SJCRH30 (cell line): ENCODE measurements around the gene CDK17. TPM values are rescaled to one million over a fixed set of nuclear protein-coding genes. Genes with fewer than 3 reads are reported as not detected.
"Not testable (repeated sequence)": the region's sequence is repeated elsewhere in the genome, so short reads cannot be mapped to it uniquely, and the experiment has no call there.

ENCODE experiments used
- DNase-seq, 2 experiments: peaks; one replicate each; pipeline ENCODE4 v3.0.0-alpha.2; 2015 to 2020
- H3K27ac ChIP-seq: fragments of 250-450 bp; sonication (Bioruptor Pico); 2 replicates; pipeline ENCODE4 v1.5.1; 2020; ENCODE audit warnings: mild to moderate bottlenecking, moderate library complexity
- H3K27me3 ChIP-seq: fragments of 250-450 bp; sonication (Bioruptor Pico); 2 replicates; pipeline ENCODE4 v1.5.1; 2020; ENCODE audit warnings: mild to moderate bottlenecking, moderate library complexity
- H3K36me3 ChIP-seq: fragments of 250-450 bp; sonication (Bioruptor Pico); 2 replicates; pipeline ENCODE4 v1.5.1; 2020; ENCODE audit warnings: mild to moderate bottlenecking, moderate library complexity
- H3K4me1 ChIP-seq: fragments of 250-450 bp; sonication (Bioruptor Pico); 2 replicates; pipeline ENCODE4 v1.5.1; 2020; ENCODE audit warnings: mild to moderate bottlenecking, moderate library complexity
- H3K4me3 ChIP-seq: fragments of 250-450 bp; sonication (Bioruptor Pico); 2 replicates; pipeline ENCODE4 v1.5.1; 2020; ENCODE audit warnings: mild to moderate bottlenecking, moderate library complexity
- H3K9me3 ChIP-seq: fragments of 250-450 bp; sonication (Bioruptor Pico); replicated peaks from 2 replicates; pipeline ENCODE4 v1.5.1; 2020; ENCODE audit warnings: mild to moderate bottlenecking, moderate library complexity
- total RNA-seq: library from RNA; depleted of rRNA; stranded (reverse); fragments of >200 nt; shearing (Covaris generic); gene quantifications from 2 replicates; pipeline ENCODE4 v1.2.3, GENCODE V29; 2014

Gene CDK17
- total RNA-seq, 1 experiment from 2014 or later = 28.0 TPM

DNA sequence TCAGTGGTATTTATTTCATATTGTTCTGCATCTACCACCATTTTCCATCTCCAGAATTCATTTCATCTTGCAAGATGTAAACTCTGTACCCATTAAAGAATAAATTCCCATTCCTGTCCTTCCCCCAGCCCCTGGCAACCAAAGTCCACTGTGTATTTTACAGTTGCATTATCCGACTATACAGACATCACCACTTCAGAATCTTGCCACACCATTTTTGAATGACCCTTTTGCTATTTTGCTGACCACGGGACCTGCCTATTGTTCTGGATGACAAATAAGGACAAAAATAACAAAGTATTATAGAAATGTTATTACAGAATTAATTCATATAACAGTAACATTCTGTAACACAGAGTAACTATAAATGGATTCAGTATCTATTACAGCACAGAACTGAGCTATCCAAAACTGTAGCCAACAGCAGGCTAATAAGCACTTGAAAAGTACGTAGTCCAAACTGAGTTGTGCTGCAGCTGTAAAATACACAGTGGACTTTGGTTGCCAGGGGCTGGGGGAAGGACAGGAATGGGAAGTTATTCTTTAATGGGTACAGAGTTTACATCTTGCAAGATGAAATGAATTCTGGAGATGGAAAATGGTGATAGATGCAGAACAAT, 61.3 kb downstream of the CDK17 start:
- DNase-seq = no peak
- H3K27ac ChIP-seq = no peak overlapping the region

DNA sequence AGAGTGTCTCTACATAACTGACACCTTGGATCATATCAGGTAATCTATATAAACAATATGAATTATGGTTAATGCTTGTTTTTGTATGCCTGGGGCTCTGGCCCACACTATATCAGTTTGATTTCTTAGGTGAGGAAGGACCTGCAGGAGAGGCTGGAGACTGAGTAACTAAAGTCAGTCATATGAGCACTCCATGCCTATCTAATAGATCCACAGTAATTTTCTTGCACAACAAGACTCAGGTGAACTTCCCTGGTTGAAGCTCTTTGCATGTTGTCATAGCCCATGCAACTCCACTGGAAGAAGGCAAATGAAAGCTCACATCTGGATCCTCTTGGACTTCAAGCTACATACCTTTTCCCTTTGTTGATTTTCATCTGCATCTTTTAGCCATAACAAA, 62.3 kb downstream of the CDK17 start:
- H3K9me3 ChIP-seq = peaks cover 5% of the 10 kb centered on the region; the same call in 1 of the 2 replicates
- DNase-seq = no peak
- H3K27me3 ChIP-seq = no peaks in the 10 kb centered on the region
- no peaks in the 10 kb centered on the region for H3K4me1 ChIP-seq
- no peak overlapping the region for H3K4me3 ChIP-seq
- no peaks in the 10 kb centered on the region for H3K36me3 ChIP-seq
- H3K27ac ChIP-seq = no peak overlapping the region

More for the DNA sequence above, 61.3 kb downstream of the CDK17 start:
- H3K36me3 ChIP-seq = no peaks in the 10 kb centered on the region
- H3K4me3 ChIP-seq = no peak overlapping the region
- H3K9me3 ChIP-seq = peaks cover 5% of the 10 kb centered on the region; the same call in 1 of the 2 replicates
- no peaks in the 10 kb centered on the region for H3K4me1 ChIP-seq
- no peaks in the 10 kb centered on the region for H3K27me3 ChIP-seq

- Histone ChIP-seq H3K4me1 (no peaks in the 10 kb centered on the region), H3K4me3 (no peak overlapping the region), H3K27me3 (no peaks in the 10 kb centered on the region), H3K36me3 (no peaks in the 10 kb centered on the region), H3K9me3 (peaks cover 5% of the 10 kb centered on the region; the same call in 1 of the 2 replicates), H3K27ac (no peak overlapping the region)
- no peak for DNase-seq
These were observed 63.8 kb downstream of the CDK17 start for GRCh38 chr12:96336489-96336888.

GRCh38 chr12:96335270-96335669, 65.0 kb downstream of the CDK17 start:
- peaks cover 5% of the 10 kb centered on the region; the same call in 1 of the 2 replicates for H3K9me3 ChIP-seq
- H3K36me3 ChIP-seq = no peaks in the 10 kb centered on the region; the same call in 1 of the 2 replicates
- H3K27ac ChIP-seq = no peak overlapping the region
- no peak overlapping the region for H3K4me3 ChIP-seq
- no peaks in the 10 kb centered on the region for H3K4me1 ChIP-seq
- no peak for DNase-seq
- no peaks in the 10 kb centered on the region for H3K27me3 ChIP-seq

DNA sequence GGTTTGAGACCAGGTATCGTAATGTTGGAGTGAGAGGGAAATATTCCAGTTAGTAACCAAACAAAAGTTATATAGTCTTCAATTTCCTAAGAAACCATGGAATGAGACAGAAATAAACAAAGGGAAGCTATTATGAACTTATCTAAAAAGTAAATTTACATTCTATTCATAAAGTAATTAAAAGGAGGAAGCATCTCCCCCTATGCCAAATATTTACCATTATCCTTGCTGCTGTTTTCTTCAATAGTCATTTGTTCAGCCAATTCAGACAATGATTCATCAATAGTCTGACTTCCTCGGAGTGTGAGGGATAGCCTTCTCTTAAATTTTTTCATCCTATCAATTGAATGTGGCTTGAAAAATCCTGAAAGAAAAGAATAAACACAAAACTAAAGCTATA, 65.7 kb downstream of the CDK17 start:
- no peak overlapping the region for H3K27ac ChIP-seq
- H3K27me3 ChIP-seq = no peaks in the 10 kb centered on the region
- H3K36me3 ChIP-seq = no peaks in the 10 kb centered on the region; the same call in 1 of the 2 replicates
- no peaks in the 10 kb centered on the region for H3K4me1 ChIP-seq
- peaks cover 5% of the 10 kb centered on the region; the same call in 1 of the 2 replicates for H3K9me3 ChIP-seq
- DNase-seq = no peak
- no peak overlapping the region for H3K4me3 ChIP-seq

DNA sequence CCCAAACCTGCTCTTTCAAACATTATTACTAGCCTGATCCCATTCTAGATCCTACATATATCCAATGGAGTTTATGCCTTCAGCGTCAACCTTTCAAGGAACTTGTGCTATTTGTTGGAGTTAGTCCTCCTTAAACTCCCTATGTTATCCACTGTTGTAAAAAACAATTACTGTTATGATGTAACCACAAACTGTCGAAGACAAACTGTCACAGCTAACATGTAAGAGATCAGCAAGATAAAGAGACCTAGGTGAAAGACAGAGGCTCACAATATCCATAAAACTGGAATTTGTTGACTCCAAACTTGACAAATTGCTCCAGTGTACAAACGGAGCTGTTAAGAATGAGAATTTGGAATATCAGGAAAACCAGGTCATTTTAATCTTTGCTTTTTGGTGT, 70.7 kb downstream of the CDK17 start:
- H3K9me3 ChIP-seq = no peaks in the 10 kb centered on the region
- DNase-seq = no peak
- no peak overlapping the region for H3K4me3 ChIP-seq
- H3K36me3 ChIP-seq = no peaks in the 10 kb centered on the region; the same call in 1 of the 2 replicates
- no peaks in the 10 kb centered on the region for H3K4me1 ChIP-seq
- no peaks in the 10 kb centered on the region for H3K27me3 ChIP-seq
- no peak overlapping the region for H3K27ac ChIP-seq

DNA sequence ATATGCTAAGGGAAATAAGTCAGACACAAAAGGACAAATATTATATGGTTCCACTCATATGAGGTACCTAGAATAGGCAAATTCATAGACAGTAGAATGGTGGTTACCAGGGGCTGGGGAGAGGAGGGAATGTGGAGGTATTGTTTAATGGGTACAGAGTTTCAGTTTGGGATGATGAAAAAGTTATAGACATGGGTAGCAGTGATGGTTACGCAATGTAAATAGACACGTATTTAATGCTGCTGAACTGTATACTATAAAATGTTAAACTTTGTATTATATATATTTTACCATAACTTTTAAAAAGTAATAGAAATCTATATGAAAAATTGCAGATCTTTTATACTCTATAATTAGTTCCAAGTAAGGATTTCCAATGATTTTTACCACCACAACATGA, 71.2 kb downstream of the CDK17 start:
- DNase-seq = no peak
- Histone ChIP-seq H3K27ac (no peak overlapping the region), H3K4me3 (no peak overlapping the region), H3K4me1 (no peaks in the 10 kb centered on the region), H3K27me3 (no peaks in the 10 kb centered on the region), H3K36me3 (no peaks in the 10 kb centered on the region; the same call in 1 of the 2 replicates), H3K9me3 (no peaks in the 10 kb centered on the region)

DNA sequence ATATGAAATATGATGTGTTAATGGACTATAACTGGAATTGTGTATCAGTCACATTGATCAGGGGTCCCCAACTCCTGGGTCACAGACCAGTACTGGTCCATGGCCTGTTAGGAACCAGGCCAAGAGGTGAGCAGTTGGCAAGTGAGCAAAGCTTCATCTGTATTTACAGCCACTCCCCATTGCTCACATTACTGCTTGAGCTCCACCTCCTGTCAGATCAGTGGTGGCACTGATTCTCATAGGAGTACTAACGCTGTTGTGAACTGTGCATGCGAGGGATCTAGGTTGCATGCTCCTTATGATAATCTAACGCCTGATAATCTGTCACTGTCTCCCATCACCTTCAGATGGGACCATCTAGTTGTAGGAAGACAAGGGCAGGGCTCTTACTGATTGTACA, 72.3 kb downstream of the CDK17 start:
- Histone ChIP-seq H3K27me3 (no peaks in the 10 kb centered on the region), H3K27ac (no peak overlapping the region), H3K4me3 (no peak overlapping the region), H3K4me1 (no peaks in the 10 kb centered on the region), H3K36me3 (no peaks in the 10 kb centered on the region; the same call in 1 of the 2 replicates), H3K9me3 (no peaks in the 10 kb centered on the region)
- DNase-seq = no peak

- Histone ChIP-seq H3K36me3 (no peaks in the 10 kb centered on the region; the same call in 1 of the 2 replicates), H3K27ac (no peak overlapping the region), H3K9me3 (no peaks in the 10 kb centered on the region), H3K4me1 (no peaks in the 10 kb centered on the region), H3K27me3 (no peaks in the 10 kb centered on the region), H3K4me3 (no peak overlapping the region)
- DNase-seq = no peak
These were observed 72.9 kb downstream of the CDK17 start for GRCh38 chr12:96327346-96327745.

GRCh38 chr12:96326628-96327227, 73.5 kb downstream of the CDK17 start:
- Histone ChIP-seq H3K4me1 (no peaks in the 10 kb centered on the region), H3K36me3 (no peaks in the 10 kb centered on the region; the same call in none of the 2 replicates), H3K4me3 (no peak overlapping the region), H3K9me3 (no peaks in the 10 kb centered on the region), H3K27ac (no peak overlapping the region), H3K27me3 (no peaks in the 10 kb centered on the region)
- DNase-seq = no peak

DNA sequence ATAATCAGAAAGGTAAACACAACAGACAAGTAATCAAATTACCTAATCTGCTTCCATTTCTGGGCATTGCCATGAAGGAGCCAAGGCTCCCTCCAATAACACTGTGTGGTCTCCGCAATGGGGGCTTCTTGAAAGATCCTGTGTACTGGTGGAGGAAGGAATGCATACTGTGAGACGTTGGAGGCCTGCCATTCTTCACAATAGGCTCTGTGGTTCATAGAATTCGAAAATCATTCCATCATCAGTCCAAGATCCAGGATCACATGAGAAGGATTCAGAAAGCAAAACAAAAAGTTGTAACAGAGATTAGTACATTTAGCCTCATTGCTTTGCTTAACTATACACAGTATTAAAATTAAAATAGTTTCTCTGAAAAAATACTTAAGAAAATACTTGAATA, 76.3 kb downstream of the CDK17 start:
- Histone ChIP-seq H3K4me3 (no peak overlapping the region), H3K36me3 (no peaks in the 10 kb centered on the region; the same call in 1 of the 2 replicates), H3K27me3 (no peaks in the 10 kb centered on the region), H3K9me3 (no peaks in the 10 kb centered on the region), H3K27ac (no peak overlapping the region), H3K4me1 (no peaks in the 10 kb centered on the region)
- DNase-seq = no peak

DNA sequence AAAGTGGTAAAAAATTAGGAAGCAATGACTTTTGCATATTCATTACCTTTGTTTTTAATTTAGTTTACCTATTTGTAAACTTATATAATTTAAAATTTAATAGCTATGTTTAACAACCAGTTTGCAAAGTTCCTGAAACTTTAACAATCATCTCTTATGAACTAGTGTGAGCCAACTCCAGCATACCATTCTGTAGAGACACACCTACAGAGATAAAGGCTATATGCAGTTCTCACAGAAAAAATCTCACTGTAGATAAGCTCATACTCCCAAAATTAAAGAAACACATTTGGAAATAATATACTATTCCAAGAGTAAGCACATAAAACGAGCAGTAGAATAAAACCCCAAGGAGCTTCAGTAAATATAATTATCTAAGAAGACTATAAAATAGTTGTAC, 77.5 kb downstream of the CDK17 start:
- no peak for DNase-seq
- no peaks in the 10 kb centered on the region for H3K4me1 ChIP-seq
- no peaks in the 10 kb centered on the region for H3K27me3 ChIP-seq
- H3K36me3 ChIP-seq = no peaks in the 10 kb centered on the region; the same call in 1 of the 2 replicates
- no peak overlapping the region for H3K4me3 ChIP-seq
- H3K27ac ChIP-seq = no peak overlapping the region
- no peaks in the 10 kb centered on the region for H3K9me3 ChIP-seq

DNA sequence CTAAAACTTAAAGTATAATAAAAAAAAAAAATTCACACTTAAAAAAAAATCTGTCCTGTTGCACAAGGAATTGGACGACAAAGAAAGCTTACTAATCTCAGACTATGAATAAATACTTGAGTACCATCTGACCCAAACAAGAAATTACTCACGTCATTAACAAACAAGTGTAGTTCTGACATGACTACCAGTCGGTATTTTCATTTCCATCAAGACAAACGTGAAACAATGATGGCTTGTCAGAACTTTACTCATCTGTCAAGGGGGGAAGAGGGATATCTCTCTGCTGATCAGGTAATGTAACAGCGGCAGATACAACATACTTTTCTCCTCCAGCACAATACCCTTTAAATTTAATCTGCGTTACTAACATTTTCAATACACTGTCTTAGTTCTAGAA, 78.3 kb downstream of the CDK17 start:
- no peaks in the 10 kb centered on the region for H3K4me1 ChIP-seq
- no peak for DNase-seq
- H3K4me3 ChIP-seq = no peak overlapping the region
- no peak overlapping the region for H3K27ac ChIP-seq
- no peaks in the 10 kb centered on the region for H3K27me3 ChIP-seq
- H3K9me3 ChIP-seq = no peaks in the 10 kb centered on the region
- no peaks in the 10 kb centered on the region; the same call in 1 of the 2 replicates for H3K36me3 ChIP-seq

DNA sequence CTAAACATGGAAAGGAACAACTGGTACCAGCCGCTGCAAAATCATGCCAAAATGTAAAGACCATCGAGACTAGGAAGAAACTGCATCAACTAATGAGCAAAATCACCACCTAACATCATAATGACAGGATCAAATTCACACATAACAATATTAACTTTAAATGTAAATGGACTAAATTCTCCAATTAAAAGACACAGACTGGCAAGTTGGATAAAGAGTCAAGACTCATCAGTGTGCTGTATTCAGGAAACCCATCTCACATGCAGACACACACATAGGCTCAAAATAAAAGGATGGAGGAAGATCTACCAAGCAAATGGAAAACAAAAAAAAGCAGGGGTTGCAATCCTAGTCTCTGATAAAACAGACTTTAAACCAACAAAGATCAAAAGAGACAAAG, 82.4 kb downstream of the CDK17 start:
- DNase-seq = not testable (repeated sequence)

DNA sequence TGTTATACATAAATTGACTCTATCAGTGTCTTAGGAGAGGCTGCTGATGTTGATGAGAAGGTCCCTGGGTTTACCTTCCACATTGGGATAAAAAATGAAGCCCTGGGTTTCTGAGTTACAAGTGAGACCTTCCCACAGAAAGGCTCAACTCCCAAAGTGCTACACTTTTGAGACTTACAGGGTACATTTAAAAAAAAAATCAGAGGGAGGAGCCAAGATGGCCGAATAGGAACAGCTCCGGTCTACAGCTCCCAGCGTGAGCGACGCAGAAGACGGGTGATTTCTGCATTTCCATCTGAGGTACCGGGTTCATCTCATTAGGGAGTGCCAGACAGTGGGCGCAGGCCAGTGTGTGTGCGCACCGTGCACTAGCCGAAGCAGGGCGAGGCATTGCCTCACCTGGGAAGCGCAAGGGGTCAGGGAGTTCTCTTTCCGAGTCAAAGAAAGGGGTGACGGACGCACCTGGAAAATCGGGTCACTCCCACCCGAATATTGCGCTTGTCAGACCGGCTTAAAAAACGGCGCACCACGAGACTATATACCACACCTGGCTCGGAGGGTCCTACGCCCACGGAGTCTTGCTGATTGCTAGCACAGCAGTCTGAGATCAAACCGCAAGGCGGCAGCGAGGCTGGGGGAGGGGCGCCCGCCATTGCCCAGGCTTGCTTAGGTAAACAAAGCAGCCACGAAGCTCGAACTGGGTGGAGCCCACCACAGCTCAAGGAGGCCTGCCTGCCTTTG, 84.3 kb downstream of the CDK17 start:
- H3K27ac ChIP-seq, H3K4me1 ChIP-seq, H3K36me3 ChIP-seq, H3K4me3 ChIP-seq, H3K27me3 ChIP-seq, H3K9me3 ChIP-seq, DNase-seq: not testable (repeated sequence)

More for the DNA sequence above, 82.4 kb downstream of the CDK17 start:
- not testable (repeated sequence) for H3K4me1 ChIP-seq, H3K27me3 ChIP-seq, H3K4me3 ChIP-seq, H3K9me3 ChIP-seq, H3K27ac ChIP-seq, H3K36me3 ChIP-seq
